Spinal cord (tissue), 10 donors: ENCODE data around the gene TBL1XR1. TPM values are rescaled to one million over a fixed set of nuclear protein-coding genes. Genes with fewer than 3 reads are reported as not detected.
"Not testable (repeated sequence)": the region's sequence is repeated elsewhere in the genome, so short reads cannot be mapped to it uniquely, and the experiment has no call there.

Source experiments
- DNase-seq, 6 donors: peaks; one replicate each; pipeline versions ENCODE4 v3.0.0 to v3.0.0-alpha.2; 2013 to 2015; ENCODE audit warnings: low spot score in 6 of 6, low read depth in 4 of 6
- H3K27ac ChIP-seq: one replicate; pipeline ENCODE4 v1.5.1; 2013; ENCODE audit warnings: low read depth, low read length, control low read depth
- H3K27me3 ChIP-seq: one replicate; pipeline ENCODE4 v1.6.1; 2013; ENCODE audit warnings: low read length; ENCODE audit not compliant: control insufficient read depth, insufficient read depth
- H3K36me3 ChIP-seq: one replicate; pipeline ENCODE4 v1.6.1; 2013; ENCODE audit warnings: low read length; ENCODE audit not compliant: control insufficient read depth, insufficient read depth
- H3K4me1 ChIP-seq: one replicate; pipeline ENCODE4 v1.6.1; 2013; ENCODE audit warnings: low read length; ENCODE audit not compliant: control insufficient read depth, insufficient read depth
- H3K4me3 ChIP-seq: one replicate; pipeline ENCODE4 v1.5.1; 2013; ENCODE audit warnings: low read depth, low read length, control low read depth
- H3K9me3 ChIP-seq: one replicate; pipeline ENCODE4 v1.6.1; 2013; ENCODE audit warnings: low read length; ENCODE audit not compliant: control insufficient read depth, insufficient read depth
- WGBS: methylation state at CpG from one replicate; pipeline ENCODE4 v1.1.5; 2013; ENCODE audit warnings: missing lambda C conversion rate; ENCODE audit not compliant: insufficient coverage; 5-methylcytosine and 5-hydroxymethylcytosine counted together
- polyA plus RNA-seq, 2 donors: library from polyadenylated mRNA; unstranded; fragments of 120-200 nt; gene quantifications; one replicate each; pipeline ENCODE4 v1.2.1, GENCODE V29; 2013; ENCODE audit not compliant: insufficient read length in 2 of 2
- total RNA-seq, 2 donors: library from RNA; depleted of rRNA in 1 of 2; stranded (reverse); fragments of 120-200 nt in 1 of 2; fragments of >200 nt in 1 of 2; gene quantifications; one replicate each; pipeline versions ENCODE4 v1.2.3 to v1.2.4, GENCODE V29; 2013 to 2014
- donor health status: healthy.

Gene TBL1XR1
- total and polyA plus RNA-seq, 4 donors: 81.6 to 193 (median 110) TPM

DNA sequence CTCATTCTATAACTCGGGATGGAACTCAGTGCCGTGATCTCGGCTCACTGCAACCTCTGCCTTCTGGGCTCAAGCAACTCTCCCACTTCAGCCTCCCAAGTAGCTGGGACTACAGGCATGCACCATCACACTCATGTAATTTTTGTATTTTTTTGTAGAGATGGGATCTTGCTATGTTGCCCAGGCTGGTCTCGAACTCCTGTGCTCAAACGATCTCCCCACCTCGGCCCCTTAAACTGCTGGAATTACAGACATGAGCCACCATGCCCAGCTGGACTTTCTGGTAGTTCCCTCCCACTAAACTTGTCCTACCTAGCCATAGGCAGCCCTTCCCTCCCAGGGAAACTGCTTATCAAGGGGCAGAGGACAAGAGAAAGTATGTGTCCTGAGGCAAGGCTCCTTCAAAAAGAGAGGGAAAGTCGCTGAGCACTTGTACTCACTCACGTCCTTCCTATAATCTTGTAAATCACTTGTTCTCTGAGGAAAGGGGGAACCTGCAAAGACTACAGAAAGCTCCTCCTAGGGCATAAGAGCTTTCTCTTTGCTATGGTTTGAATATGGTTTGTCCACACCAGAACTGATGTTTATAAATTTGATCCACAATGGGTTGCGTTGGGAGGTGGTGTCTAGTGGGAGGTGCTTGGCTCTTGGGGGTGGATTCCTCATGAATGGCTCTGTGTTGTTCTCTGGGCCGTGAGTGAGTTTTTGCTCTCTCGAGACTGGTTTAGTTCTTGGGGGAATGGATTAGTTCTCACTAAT, 13.6 kb upstream of the TBL1XR1 start:
- Histone ChIP-seq H3K27me3 (no peaks in the 10 kb centered on the region), H3K36me3 (no peaks in the 10 kb centered on the region), H3K4me1 (no peaks in the 10 kb centered on the region), H3K9me3 (no peaks in the 10 kb centered on the region), H3K4me3 (no peak overlapping the region), H3K27ac (no peak overlapping the region)
- WGBS: 86% methylated on average over 1 of the region's 11 CpGs
- DNase-seq: no peak

DNA sequence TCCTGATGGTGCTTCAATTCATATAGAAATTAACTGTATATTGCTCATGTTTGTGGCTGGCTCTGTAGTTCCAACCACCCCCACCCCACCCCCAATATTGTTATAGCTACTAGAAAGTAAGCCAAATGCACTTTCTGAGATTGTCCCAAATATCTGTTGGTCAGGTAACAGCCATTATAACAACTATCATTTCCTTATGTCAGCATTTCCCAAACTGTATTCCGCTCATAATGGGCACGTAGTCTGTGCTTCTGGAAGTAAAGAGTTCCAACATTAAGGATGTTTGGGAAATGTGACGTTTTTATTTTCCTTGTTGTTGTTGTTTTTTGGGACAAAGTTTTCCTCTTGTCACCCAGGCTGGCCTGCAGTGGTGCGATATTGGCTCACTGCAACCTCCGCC, 12.2 kb upstream of the TBL1XR1 start:
- Histone ChIP-seq H3K36me3 (no peaks in the 10 kb centered on the region), H3K4me3 (no peak overlapping the region), H3K9me3 (no peaks in the 10 kb centered on the region), H3K4me1 (no peaks in the 10 kb centered on the region), H3K27me3 (no peaks in the 10 kb centered on the region), H3K27ac (no peak overlapping the region)
- 100% methylated on average over 3 of the region's 5 CpGs for WGBS
- DNase-seq: no peak

DNA sequence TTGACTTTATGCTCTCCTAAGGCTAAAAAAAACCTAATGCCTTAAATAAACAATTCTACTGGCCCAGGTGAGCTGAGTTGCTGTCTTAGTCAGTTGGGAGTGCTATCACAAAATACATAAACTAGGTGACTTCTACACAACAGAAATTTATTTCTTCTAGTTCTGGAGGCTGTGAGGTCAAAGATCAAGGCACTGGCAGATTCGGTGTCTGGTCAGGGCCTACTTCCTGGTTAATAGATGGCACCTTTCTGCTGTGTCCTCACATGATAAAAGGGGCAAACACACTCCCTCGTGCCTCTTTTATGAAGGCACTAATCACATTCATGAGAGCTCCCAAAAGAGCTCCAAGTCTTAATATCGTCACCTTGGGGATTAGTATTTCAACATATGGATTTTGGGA, 11.5 kb upstream of the TBL1XR1 start:
- DNase-seq: no peak
- Histone ChIP-seq H3K9me3 (no peaks in the 10 kb centered on the region), H3K4me1 (no peaks in the 10 kb centered on the region), H3K27ac (no peak overlapping the region), H3K27me3 (no peaks in the 10 kb centered on the region), H3K36me3 (no peaks in the 10 kb centered on the region), H3K4me3 (no peak overlapping the region)
- WGBS: 88% methylated on average over 1 of the region's 3 CpGs

DNA sequence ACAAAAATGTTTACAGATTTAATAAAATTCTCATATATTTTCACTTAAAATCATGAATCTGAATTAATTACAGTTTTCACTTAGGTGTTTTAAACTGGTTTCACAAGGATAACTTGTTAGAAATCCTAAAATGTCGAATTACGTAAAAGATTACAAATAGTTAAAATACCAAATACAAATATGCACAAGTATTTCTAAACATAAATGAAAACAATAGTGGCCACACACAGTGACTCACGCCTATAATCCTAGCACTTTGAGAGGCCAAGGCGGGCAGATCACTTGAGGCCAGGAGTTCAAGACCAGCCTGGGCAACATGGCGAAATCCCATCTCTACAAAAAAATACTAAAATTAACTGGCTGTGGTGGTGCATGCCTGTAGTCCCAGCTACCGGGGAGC, 10.9 kb upstream of the TBL1XR1 start:
- Histone ChIP-seq H3K27ac (no peak overlapping the region), H3K36me3 (no peaks in the 10 kb centered on the region), H3K27me3 (no peaks in the 10 kb centered on the region), H3K4me1 (no peaks in the 10 kb centered on the region), H3K9me3 (no peaks in the 10 kb centered on the region), H3K4me3 (no peak overlapping the region)
- DNase-seq: no peak
- 67% methylated on average over 1 of the region's 6 CpGs for WGBS

DNA sequence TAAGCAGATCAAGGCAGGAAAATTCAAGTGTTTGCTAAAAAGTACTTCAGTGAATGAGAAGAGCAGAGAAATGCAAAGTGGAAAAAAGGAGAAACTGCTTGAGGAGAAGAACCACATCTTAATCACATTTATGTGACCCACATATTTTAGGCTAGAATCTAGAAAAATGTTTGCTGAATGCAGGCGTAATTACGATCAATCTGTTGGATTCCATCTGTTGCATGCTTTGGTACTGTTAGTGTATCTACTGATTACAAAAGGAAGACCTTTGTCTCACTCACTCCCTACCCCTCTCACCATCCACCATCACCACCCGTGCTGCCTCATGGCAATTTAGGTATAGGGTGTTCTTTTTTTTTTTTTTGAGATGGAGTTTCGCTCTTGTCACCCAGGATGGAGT, 9.7 kb upstream of the TBL1XR1 start:
- no peak for DNase-seq
- no CpG with 5 or more reads among the region's 4 CpGs for WGBS
- no peaks in the 10 kb centered on the region for H3K4me1 ChIP-seq
- no peaks in the 10 kb centered on the region for H3K27me3 ChIP-seq
- H3K9me3 ChIP-seq: no peaks in the 10 kb centered on the region
- H3K36me3 ChIP-seq: no peaks in the 10 kb centered on the region
- H3K27ac ChIP-seq: no peak overlapping the region
- H3K4me3 ChIP-seq: no peak overlapping the region

DNA sequence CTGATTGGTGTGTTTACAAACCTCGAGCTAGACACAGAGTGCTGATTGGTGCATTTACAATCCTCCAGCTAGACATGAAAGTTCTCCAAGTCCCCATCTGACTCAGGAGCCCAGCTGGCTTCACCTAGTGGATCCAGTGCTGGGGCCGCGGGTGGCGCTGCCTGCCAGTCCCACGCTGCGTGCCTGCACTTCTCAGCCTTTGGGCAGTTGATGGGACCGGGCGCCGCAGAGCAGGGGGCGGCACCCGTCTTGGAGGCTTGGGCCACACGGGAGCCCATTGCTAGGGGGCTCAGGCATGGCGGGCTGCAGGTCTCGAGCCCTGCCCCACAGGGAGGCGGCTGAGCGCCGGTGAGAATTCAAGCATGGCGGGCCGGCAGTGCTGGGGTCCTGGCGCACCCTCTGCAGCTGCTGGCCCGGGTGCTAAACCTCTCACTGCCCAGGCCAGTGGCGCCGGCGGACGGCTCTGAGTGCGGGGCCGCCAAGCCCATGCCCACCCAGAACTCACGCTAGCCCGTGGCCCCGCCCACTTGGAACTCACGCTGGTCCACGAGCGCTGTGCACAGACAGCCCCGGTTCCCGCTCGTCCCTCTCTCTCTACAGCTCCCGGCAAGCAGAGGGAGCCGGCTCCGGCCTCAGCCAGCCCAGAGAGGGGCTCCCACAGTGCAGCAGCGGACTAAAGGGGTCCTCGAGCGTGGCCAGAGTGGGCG, 6.6 kb upstream of the TBL1XR1 start:
- no peaks in the 10 kb centered on the region for H3K36me3 ChIP-seq
- H3K4me1 ChIP-seq: peaks cover under 1% of the 10 kb centered on the region
- H3K4me3 ChIP-seq: no peak overlapping the region
- H3K27ac ChIP-seq: no peak overlapping the region
- no peak for DNase-seq
- H3K9me3 ChIP-seq: no peaks in the 10 kb centered on the region
- no peaks in the 10 kb centered on the region for H3K27me3 ChIP-seq
- WGBS: 96% methylated on average over 42 of the region's 43 CpGs

DNA sequence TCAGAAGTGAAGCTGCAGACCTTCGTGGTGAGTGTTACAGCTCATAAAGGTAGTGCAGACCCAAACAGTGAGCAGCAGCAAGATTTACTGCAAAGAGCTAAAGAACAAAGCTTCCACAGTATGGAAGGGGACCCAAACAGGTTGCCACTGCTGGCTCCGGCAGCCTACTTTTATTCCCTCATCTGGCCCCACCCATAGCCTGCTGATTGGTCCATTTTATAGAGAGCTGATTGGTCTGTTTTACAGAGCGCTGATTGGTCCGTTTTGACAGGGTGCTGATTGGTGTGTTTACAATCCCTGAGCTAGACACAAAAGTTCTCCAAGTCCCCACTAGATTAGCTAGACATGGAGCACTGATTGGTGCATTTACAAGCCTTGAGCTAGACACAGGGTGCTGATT, 5.7 kb upstream of the TBL1XR1 start:
- not testable (repeated sequence) for H3K9me3 ChIP-seq, H3K4me1 ChIP-seq, H3K4me3 ChIP-seq, DNase-seq, H3K27ac ChIP-seq, H3K36me3 ChIP-seq, H3K27me3 ChIP-seq
- WGBS: 93% methylated on average over 2 of the region's 4 CpGs

DNA sequence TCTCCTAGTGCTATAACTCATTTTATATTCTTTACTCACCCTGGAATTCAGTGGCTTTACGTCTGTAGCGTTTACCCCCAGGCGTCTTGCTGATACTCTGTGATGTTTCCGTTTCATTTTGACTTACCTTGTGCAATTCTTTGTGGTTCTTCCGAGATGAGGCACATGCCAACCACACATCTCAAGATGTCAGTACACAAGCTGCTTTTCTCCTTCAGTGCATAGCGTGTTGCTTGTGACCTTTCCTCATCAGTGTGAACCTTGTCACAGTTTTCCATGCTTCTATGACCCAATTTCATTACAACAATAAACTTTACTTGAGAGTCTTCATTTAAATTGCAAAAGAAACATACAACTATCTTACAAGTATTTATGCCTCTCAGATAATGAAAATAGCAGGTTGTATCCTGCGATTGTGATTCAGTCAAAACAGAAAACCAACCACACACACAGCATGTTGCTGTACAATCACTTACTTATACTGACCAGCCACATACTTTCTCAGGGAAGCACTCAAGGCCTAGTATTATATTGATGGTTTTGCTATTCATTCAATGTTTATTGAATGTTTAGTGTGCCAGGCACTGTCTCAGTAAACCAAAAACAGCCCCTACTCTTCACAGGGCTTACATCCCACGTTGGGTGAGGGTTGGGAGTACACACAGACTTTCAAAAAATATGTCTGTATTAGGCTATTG, 4.6 kb upstream of the TBL1XR1 start:
- Histone ChIP-seq H3K4me3 (no peak overlapping the region), H3K27ac (no peak overlapping the region), H3K27me3 (no peaks in the 10 kb centered on the region), H3K36me3 (no peaks in the 10 kb centered on the region), H3K4me1 (peaks cover 3% of the 10 kb centered on the region), H3K9me3 (no peaks in the 10 kb centered on the region)
- no peak for DNase-seq
- WGBS: 67% methylated on average over 6 of the region's 8 CpGs

DNA sequence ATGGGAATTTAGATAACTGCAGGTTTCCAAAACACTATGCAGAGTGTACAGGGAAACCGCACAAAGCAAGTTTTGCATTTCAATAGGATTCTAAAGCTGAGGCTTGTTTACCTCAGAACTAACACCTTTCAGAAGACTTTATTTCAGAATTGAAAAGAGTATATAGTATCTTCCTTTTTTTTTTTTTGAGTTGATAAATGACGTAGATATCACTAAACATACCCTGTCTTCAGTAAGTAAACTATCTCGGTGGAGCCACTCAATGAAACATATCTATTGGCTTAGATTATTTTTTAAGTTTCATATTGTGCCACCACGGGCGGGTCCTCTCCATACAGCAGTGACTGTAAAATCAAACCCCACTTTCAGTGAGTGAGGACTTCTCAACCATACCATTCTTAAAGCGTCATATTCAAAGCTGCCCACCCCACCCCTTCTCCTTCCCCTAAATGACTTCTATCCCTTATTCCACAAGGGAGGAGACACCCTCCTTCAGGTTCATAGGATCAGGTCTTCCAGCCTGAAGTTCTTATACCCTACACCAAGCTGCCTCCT, 2.0 kb upstream of the TBL1XR1 start:
- no peaks in the 10 kb centered on the region for H3K9me3 ChIP-seq
- DNase-seq: no peak
- 90% methylated on average over 3 of the region's 6 CpGs for WGBS
- peaks cover 3% of the 10 kb centered on the region for H3K4me1 ChIP-seq
- no peak overlapping the region for H3K4me3 ChIP-seq
- H3K27me3 ChIP-seq: no peaks in the 10 kb centered on the region
- H3K27ac ChIP-seq: peak overlapping the region; percentile 52
- no peaks in the 10 kb centered on the region for H3K36me3 ChIP-seq
